ENCODE measurements around the gene LRRC73.

GRCh38 chr6:43472515-43472914, 37.6 kb downstream of the LRRC73 start:
- no peak for TF ChIP-seq EZH2phosphoT487 (IDR thresholded peaks at IDR 0.05; ENCODE audit: low read length)
- TF ChIP-seq CTCF (IDR thresholded peaks at IDR 0.05; ENCODE audit: low read length): no peak

All from MM.1S (cell line).